HepG2 (cell line): ENCODE results near the gene TOM1L2. TPM values are rescaled to one million over a fixed set of nuclear protein-coding genes. Genes with fewer than 3 reads are reported as not detected.

Experiments used
- ATAC-seq: fragments of 200-7000 bp; cut with Tn5 transposase; 3 replicates; pipeline ENCODE4 v1.9.1; 2020; ENCODE audit warnings: mild to moderate bottlenecking, moderate library complexity
- BruUV-seq: library from RNA; stranded (reverse); fragments of 400-500 nt; replicated peaks from 2 replicates; lab custom pipeline; 2021; lab: Mats Ljungman, UMichigan
- CTCF ChIA-PET: fragments of 300-600 bp; formaldehyde crosslinking; extraction: SDS; loops from one replicate; lab custom pipeline; 2021; ENCODE audit warnings: low total read pairs, inconsistent platforms, low intra/inter-chr PET ratio; lab: Yijun Ruan, JAX
- POLR2A ChIA-PET: fragments of 350-600 bp; sonication (Branson Sonifier 250); formaldehyde crosslinking; loops from one replicate; lab custom pipeline; 2020; ENCODE audit warnings: antibody characterized with exemption, inconsistent platforms; lab: Yijun Ruan, JAX
- DNase-seq: peaks from one replicate; pipeline ENCODE4 v3.0.0-alpha.2; 2015; ENCODE audit warnings: low spot score
- FAIRE-seq: peaks from 3 replicates; lab custom pipeline; 2011; peaks lifted over from hg19 to GRCh38; lab: Jason Lieb, UNC
- H2AFZ ChIP-seq: one replicate; pipeline ENCODE4 v1.6.1; 2011; ENCODE audit warnings: low read length, inconsistent platforms
- H3K27ac ChIP-seq: fragments of 300-600 bp; 3 replicates; pipeline ENCODE4 v1.8.0; 2011; ENCODE audit warnings: mixed run types, mild to moderate bottlenecking, mixed read lengths, low read length, inconsistent platforms; ENCODE audit not compliant: insufficient read depth; ENCODE audit errors: extremely low read length
- H3K27me3 ChIP-seq, 2 experiments: fragments of 200-600 bp in 1 of 2; 2 replicates in 1 of 2; 3 replicates in 1 of 2; pipeline versions ENCODE4 v1.6.0 to v1.8.0; 2011; ENCODE audit warnings: low read length in 2 of 2, mild to moderate bottlenecking in 2 of 2, moderate library complexity in 2 of 2, inconsistent platforms in 1 of 2; ENCODE audit not compliant: insufficient read depth in 2 of 2, control insufficient read depth in 1 of 2
- H3K36me3 ChIP-seq, 2 experiments: fragments of 200-600 bp in 1 of 2; replicated peaks in 1 of 2; 2 replicates in 1 of 2; 3 replicates in 1 of 2; pipeline versions ENCODE4 v1.5.1 to v1.8.0; 2011; ENCODE audit warnings: low read length in 2 of 2, inconsistent platforms in 1 of 2; ENCODE audit not compliant: insufficient read depth in 2 of 2, control insufficient read depth in 1 of 2
- H3K4me1 ChIP-seq: 2 replicates; pipeline ENCODE4 v1.5.1; 2012; ENCODE audit warnings: low read length, inconsistent platforms; ENCODE audit not compliant: insufficient read depth
- H3K4me2 ChIP-seq: 2 replicates; pipeline ENCODE4 v1.6.0; 2011; ENCODE audit warnings: low read depth, low read length, inconsistent platforms
- H3K4me3 ChIP-seq, 3 experiments: fragments of 200-600 bp in 1 of 3; sonication (generic), shearing (Covaris generic) in 1 of 3; replicated peaks in 1 of 3; 2 replicates each; pipeline ENCODE4 v1.5.1; 2011 to 2016; ENCODE audit warnings: low read length in 3 of 3, inconsistent platforms in 2 of 3, low read depth in 2 of 3, mild to moderate bottlenecking in 2 of 3, control low read depth in 1 of 3, mixed read lengths in 1 of 3; ENCODE audit not compliant: insufficient read depth in 1 of 3
- H3K79me2 ChIP-seq: one replicate; pipeline ENCODE4 v1.6.1; 2011; ENCODE audit warnings: low read length, inconsistent platforms; ENCODE audit not compliant: insufficient read depth
- H3K9ac ChIP-seq: 2 replicates; pipeline ENCODE4 v1.6.0; 2011; ENCODE audit warnings: mild to moderate bottlenecking, low read depth, low read length, inconsistent platforms; ENCODE audit not compliant: insufficient read depth
- H3K9me3 ChIP-seq: 2 replicates; pipeline ENCODE4 v1.5.1; 2012; ENCODE audit warnings: mild to moderate bottlenecking, low read length
- H4K20me1 ChIP-seq: 2 replicates; pipeline ENCODE4 v1.6.0; 2011; ENCODE audit warnings: inconsistent platforms, mild to moderate bottlenecking, low read length, moderate library complexity; ENCODE audit not compliant: insufficient read depth
- CHD4 ChIP-seq: fragments of 200-600 bp; sonication (generic); IDR thresholded peaks from 2 replicates; pipeline ENCODE4 v1.7.0; 2017; ENCODE audit warnings: mild to moderate bottlenecking, low read length, borderline replicate concordance
- MED1 ChIP-seq: sonication (generic); formaldehyde crosslinking; IDR thresholded peaks from 2 replicates; pipeline ENCODE4 v1.4.0; 2020; ENCODE audit warnings: missing genetic modification reagents
- NR2F1 ChIP-seq, 2 experiments: fragments of 450-650 bp in 1 of 2; formaldehyde crosslinking in 1 of 2; IDR thresholded peaks; 2 replicates each; pipeline versions ENCODE4 v1.5.0 to v1.6.1; 2016 to 2020; ENCODE audit warnings: mild to moderate bottlenecking in 1 of 2, missing compliant biosample characterization in 1 of 2, missing genetic modification reagents in 1 of 2, moderate library complexity in 1 of 2
- PHF20 ChIP-seq: sonication (generic); formaldehyde crosslinking; IDR thresholded peaks from 2 replicates; pipeline ENCODE4 v1.5.0; 2020; ENCODE audit warnings: mild to moderate bottlenecking, missing genetic modification reagents
- RARA ChIP-seq: IDR thresholded peaks from 2 replicates; pipeline ENCODE4 v1.6.1; 2016; ENCODE audit warnings: missing genetic modification reagents, missing compliant biosample characterization
- SALL1 ChIP-seq: sonication (generic); formaldehyde crosslinking; IDR thresholded peaks from 2 replicates; pipeline ENCODE4 v1.8.0; 2022; ENCODE audit warnings: mild to moderate bottlenecking, missing genetic modification reagents
- SMARCC2 ChIP-seq: fragments of 450-650 bp; IDR thresholded peaks from 2 replicates; pipeline ENCODE4 v1.6.1; 2017; ENCODE audit warnings: antibody characterized with exemption, mild to moderate bottlenecking
- ZC3H13 ChIP-seq: sonication (generic); formaldehyde crosslinking; IDR thresholded peaks from 2 replicates; pipeline ENCODE4 v1.8.1; 2023; ENCODE audit warnings: mild to moderate bottlenecking, missing genetic modification reagents, moderate library complexity
- ZFX ChIP-seq: sonication (generic); formaldehyde crosslinking; IDR thresholded peaks from 2 replicates; pipeline ENCODE4 v1.4.0; 2020; ENCODE audit warnings: mild to moderate bottlenecking, low read depth, missing genetic modification reagents, moderate library complexity
- ZNF121 ChIP-seq: sonication (generic); formaldehyde crosslinking; IDR thresholded peaks from 2 replicates; pipeline ENCODE4 v1.5.0; 2020; ENCODE audit warnings: mild to moderate bottlenecking, missing genetic modification reagents
- ZNF225 ChIP-seq: sonication (generic); formaldehyde crosslinking; IDR thresholded peaks from 2 replicates; pipeline ENCODE4 v1.4.0; 2020; ENCODE audit warnings: mild to moderate bottlenecking, missing genetic modification reagents
- ZNF441 ChIP-seq: sonication (generic); formaldehyde crosslinking; IDR thresholded peaks from 2 replicates; pipeline ENCODE4 v1.7.0; 2021; ENCODE audit warnings: missing genetic modification reagents, borderline replicate concordance
- ZNF547 ChIP-seq: sonication (generic); formaldehyde crosslinking; IDR thresholded peaks from 2 replicates; pipeline ENCODE4 v1.5.1; 2020; ENCODE audit warnings: mild to moderate bottlenecking, missing genetic modification reagents
- ZNF615 ChIP-seq: sonication (generic); formaldehyde crosslinking; IDR thresholded peaks from 2 replicates; pipeline ENCODE4 v1.5.0; 2020; ENCODE audit warnings: mild to moderate bottlenecking, missing genetic modification reagents, borderline replicate concordance
- ZSCAN21 ChIP-seq: sonication (generic); formaldehyde crosslinking; IDR thresholded peaks from 2 replicates; pipeline ENCODE4 v1.8.0; 2022; ENCODE audit warnings: mild to moderate bottlenecking, missing genetic modification reagents, moderate library complexity, borderline replicate concordance
- WGBS: methylation state at CpG from one replicate; pipeline ENCODE4 v1.1.6; 2017; ENCODE audit warnings: low lambda C conversion rate; 5-methylcytosine and 5-hydroxymethylcytosine counted together
- in situ Hi-C: cut with HindIII; loops from 2 replicates; pipeline ENCODE4 v1.10.0; 2017; ENCODE audit warnings: low pct_unique_long_range_greater_than_20kb; ENCODE audit not compliant: extremely low pct_ligation_motif_present
- intact Hi-C: fragments of 100-400 bp; cut with micrococcal nuclease; formaldehyde crosslinking; loops from one replicate; pipeline ENCODE4 v1.10.0; 2022; ENCODE audit not compliant: unreplicated experiment
- polyA plus RNA-seq, 8 experiments: library from polyadenylated mRNA; depleted of rRNA in 3 of 8; stranded (reverse) in 7 of 8; unstranded in 1 of 8; fragments of >200 nt; fragmentation: Illumina TruSeq in 4 of 8; extraction: Trizol in 4 of 8; gene quantifications; 2 replicates each; pipeline versions ENCODE4 v1.2.1 to v1.2.3, GENCODE V29; 2011 to 2016; ENCODE audit warnings: low read depth in 4 of 8, missing spikeins in 1 of 8, mixed read lengths in 1 of 8; ENCODE audit not compliant: insufficient read depth in 1 of 8
- total RNA-seq, 5 experiments: library from RNA; depleted of rRNA; stranded (reverse); fragments of >200 nt; fragmentation: Illumina TruSeq; extraction: Trizol; gene quantifications; 2 replicates each; pipeline ENCODE4 v1.2.3, GENCODE V29; 2016; ENCODE audit warnings: low read depth in 1 of 5
- TF ChIP-seq, protein P1 (sequence below): sonication (generic); formaldehyde crosslinking; IDR thresholded peaks from 2 replicates; pipeline ENCODE4 v1.8.0; 2023; ENCODE audit warnings: mild to moderate bottlenecking, missing genetic modification reagents
- TF ChIP-seq, protein P2 (sequence below): IDR thresholded peaks from 2 replicates; pipeline ENCODE4 v1.6.1; 2012; ENCODE audit warnings: inconsistent platforms
- TF ChIP-seq, protein P3 (sequence below): sonication (generic); formaldehyde crosslinking; IDR thresholded peaks from 2 replicates; pipeline ENCODE4 v1.4.0; 2020; ENCODE audit warnings: missing genetic modification reagents

TOM1L2 gene
- total and polyA plus RNA-seq, 2 of the 13 experiments (the other 11 are each of a cell fraction or from before 2014, with no cell fraction given), result 4.7 to 7.4 TPM

DNA sequence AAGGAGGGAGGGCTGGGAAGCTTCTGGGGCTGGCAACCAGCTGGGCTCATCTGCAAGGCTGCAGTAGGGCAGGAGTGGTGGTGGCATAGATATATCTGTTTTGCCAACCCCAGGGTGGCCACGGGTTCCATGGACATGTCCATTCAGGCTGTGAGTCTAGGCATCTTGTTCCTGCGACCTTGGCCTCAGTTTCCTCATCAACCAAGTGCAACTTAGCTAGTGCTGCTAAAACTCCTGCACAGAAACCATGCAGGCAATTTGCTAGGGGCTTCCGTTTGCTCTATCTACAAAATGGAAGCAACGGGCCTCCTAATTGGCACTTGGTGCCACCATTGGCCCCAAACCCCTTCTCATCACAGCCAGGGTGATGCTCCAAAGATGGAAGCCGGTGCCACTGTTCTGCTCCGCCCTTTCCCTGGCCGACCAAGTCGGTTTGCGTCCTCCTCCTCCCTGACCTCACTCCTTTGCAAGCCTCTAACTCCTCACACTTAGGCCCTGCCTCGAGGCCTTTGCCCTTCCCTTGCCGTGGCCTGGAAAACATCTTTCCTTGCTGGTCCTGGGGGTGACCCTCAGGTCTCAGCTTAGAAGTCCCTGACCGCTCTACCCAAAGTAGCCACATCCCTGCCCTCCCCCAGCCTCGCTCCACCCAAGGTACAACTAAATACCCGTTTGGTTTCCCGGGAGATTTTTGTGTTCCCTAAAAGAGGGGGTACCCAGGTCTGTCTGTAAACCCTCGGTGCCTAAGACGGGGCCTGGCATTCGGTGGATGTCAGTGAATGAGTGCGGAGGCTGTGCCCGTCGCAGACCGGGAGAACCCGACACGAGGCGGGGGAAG lies 136.6 kb downstream of the TOM1L2 start (continued):
- TF ChIP-seq SMARCC2 (no peak), ZNF225 (CRISPR knock-in tag) (no peak), ZC3H13 (CRISPR knock-in tag) (peak; percentile 76), NR2F1 (CRISPR knock-in tag; IDR thresholded peaks at IDR 0.05) (no peak), ZNF547 (CRISPR knock-in tag) (no peak)

- ATAC-seq, result no peak
- Histone ChIP-seq H3K4me2 (peak overlapping the region; percentile 91), H2AFZ (no peak overlapping the region)
- TF ChIP-seq SALL1 (CRISPR knock-in tag), result 0 out of 2 replicates have a peak, but pooled peaks have one; percentile 6
- peak; percentile 9; the same call in 1 of the 2 replicates for TF ChIP-seq MED1 (CRISPR knock-in tag)
- no peak for TF ChIP-seq ZNF615 (CRISPR knock-in tag)
- TF ChIP-seq ZFX (CRISPR knock-in tag), result peak; percentile 43
- TF ChIP-seq ZNF441 (CRISPR knock-in tag), result peak; percentile 22; the same call in 1 of the 2 replicates
- 0 out of 2 replicates have a peak, but pooled peaks have one; percentile 19 for TF ChIP-seq PHF20 (CRISPR knock-in tag)
- TF ChIP-seq RARA, result peak; percentile 35; the same call in 1 of the 2 replicates
- TF ChIP-seq ZSCAN21 (CRISPR knock-in tag), result no peak
- 0 out of 2 replicates have a peak, but pooled peaks have one; percentile 22 for TF ChIP-seq ZNF121 (CRISPR knock-in tag)
- TF ChIP-seq, protein P1, sequence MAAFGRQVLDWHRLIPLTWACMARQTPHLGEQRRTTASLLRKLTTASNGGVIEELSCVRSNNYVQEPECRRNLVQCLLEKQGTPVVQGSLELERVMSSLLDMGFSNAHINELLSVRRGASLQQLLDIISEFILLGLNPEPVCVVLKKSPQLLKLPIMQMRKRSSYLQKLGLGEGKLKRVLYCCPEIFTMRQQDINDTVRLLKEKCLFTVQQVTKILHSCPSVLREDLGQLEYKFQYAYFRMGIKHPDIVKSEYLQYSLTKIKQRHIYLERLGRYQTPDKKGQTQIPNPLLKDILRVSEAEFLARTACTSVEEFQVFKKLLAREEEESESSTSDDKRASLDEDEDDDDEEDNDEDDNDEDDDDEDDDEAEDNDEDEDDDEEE, result peak; percentile 32; the same call in 1 of the 2 replicates
- TF ChIP-seq, protein P2, sequence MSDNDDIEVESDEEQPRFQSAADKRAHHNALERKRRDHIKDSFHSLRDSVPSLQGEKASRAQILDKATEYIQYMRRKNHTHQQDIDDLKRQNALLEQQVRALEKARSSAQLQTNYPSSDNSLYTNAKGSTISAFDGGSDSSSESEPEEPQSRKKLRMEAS, result peak; percentile 24; the same call in 1 of the 2 replicates
- TF ChIP-seq, protein P3, sequence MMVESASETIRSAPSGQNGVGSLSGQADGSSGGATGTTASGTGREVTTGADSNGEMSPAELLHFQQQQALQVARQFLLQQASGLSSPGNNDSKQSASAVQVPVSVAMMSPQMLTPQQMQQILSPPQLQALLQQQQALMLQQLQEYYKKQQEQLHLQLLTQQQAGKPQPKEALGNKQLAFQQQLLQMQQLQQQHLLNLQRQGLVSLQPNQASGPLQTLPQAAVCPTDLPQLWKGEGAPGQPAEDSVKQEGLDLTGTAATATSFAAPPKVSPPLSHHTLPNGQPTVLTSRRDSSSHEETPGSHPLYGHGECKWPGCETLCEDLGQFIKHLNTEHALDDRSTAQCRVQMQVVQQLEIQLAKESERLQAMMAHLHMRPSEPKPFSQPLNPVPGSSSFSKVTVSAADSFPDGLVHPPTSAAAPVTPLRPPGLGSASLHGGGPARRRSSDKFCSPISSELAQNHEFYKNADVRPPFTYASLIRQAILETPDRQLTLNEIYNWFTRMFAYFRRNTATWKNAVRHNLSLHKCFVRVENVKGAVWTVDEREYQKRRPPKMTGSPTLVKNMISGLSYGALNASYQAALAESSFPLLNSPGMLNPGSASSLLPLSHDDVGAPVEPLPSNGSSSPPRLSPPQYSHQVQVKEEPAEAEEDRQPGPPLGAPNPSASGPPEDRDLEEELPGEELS, result 0 out of 2 replicates have a peak, but pooled peaks have one; percentile 27
- no peak for TF ChIP-seq CHD4
- TF ChIP-seq, all 625 proteins: peak for 10
- FAIRE-seq (no peak), DNase-seq (no peak)
- BruUV-seq, result no TSS peak
- Histone ChIP-seq H3K4me3 (peak overlapping the region; percentile 20 to 94 (median 35); a peak in 4 of 6 replicates), H3K79me2 (peaks cover 61% of the 10 kb centered on the region), H3K4me1 (peaks cover 86% of the 10 kb centered on the region), H3K9ac (peak overlapping the region; percentile 99), H4K20me1 (peaks cover 38% of the 10 kb centered on the region; the same call in 1 of the 2 replicates), H3K27ac (peak overlapping the region; percentile 90), H3K36me3 (peaks cover 6 to 16% of the 10 kb centered on the region in 2 experiments), H3K27me3 (no peaks in the 10 kb centered on the region), H3K9me3 (no peaks in the 10 kb centered on the region)
- ChIA-PET POLR2A (interaction anchor here (4.2 kb wide), 1 partner anchor 11 kb away, joined by 69 read pairs; no protein-coding TSS in a partner anchor), CTCF (no interaction called here)
- 59% methylated on average over 4 of the region's 4 CpGs for WGBS
- intact Hi-C loops, result no loop called here
- in situ Hi-C loops, result no loop called here
Observed at GRCh38 chr17:17834974-17835373, 137.2 kb downstream of the TOM1L2 start.
